Testis (tissue), 2 donors: ENCODE measurements around the gene TARBP2.

Source experiments
- POLR2A ChIP-seq: fragments of 450-650 bp; IDR thresholded peaks from one replicate; pipeline ENCODE4 v1.6.1; 2017; ENCODE audit warnings: antibody characterized with exemption, mild to moderate bottlenecking, moderate library complexity
- TF ChIP-seq, protein P1 (sequence below), 3 experiments: fragments of 450-650 bp in 2 of 3; fragments of 200-600 bp in 1 of 3; sonication (generic) in 1 of 3; IDR thresholded peaks; one replicate each; pipeline ENCODE4 v1.5.1; 2016 to 2019; ENCODE audit warnings: antibody characterized with exemption in 3 of 3, mild to moderate bottlenecking in 2 of 3, moderate library complexity in 1 of 3

GRCh38 chr12:53474819-53475218 lies 26.3 kb upstream of the TARBP2 start:
- TF ChIP-seq, protein P1, sequence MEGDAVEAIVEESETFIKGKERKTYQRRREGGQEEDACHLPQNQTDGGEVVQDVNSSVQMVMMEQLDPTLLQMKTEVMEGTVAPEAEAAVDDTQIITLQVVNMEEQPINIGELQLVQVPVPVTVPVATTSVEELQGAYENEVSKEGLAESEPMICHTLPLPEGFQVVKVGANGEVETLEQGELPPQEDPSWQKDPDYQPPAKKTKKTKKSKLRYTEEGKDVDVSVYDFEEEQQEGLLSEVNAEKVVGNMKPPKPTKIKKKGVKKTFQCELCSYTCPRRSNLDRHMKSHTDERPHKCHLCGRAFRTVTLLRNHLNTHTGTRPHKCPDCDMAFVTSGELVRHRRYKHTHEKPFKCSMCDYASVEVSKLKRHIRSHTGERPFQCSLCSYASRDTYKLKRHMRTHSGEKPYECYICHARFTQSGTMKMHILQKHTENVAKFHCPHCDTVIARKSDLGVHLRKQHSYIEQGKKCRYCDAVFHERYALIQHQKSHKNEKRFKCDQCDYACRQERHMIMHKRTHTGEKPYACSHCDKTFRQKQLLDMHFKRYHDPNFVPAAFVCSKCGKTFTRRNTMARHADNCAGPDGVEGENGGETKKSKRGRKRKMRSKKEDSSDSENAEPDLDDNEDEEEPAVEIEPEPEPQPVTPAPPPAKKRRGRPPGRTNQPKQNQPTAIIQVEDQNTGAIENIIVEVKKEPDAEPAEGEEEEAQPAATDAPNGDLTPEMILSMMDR (IDR thresholded peaks at IDR 0.05), result no peak
- TF ChIP-seq POLR2A, result no peak
